Frontal cortex (tissue), 4 donors: ENCODE results near the gene MRPL16. TPM values are rescaled to one million over a fixed set of nuclear protein-coding genes. Genes with fewer than 3 reads are reported as not detected.
A peak's percentile ranks its signal among the peaks of the same experiment; 100 is the strongest.
"Not testable (repeated sequence)": the region's sequence is repeated elsewhere in the genome, so short reads cannot be mapped to it uniquely, and the experiment has no call there.

ENCODE experiments used
- DNase-seq, 2 donors: peaks; one replicate each; pipeline ENCODE4 v3.0.0; 2012; ENCODE audit warnings: low spot score in 2 of 2
- FAIRE-seq: peaks from 2 replicates; lab custom pipeline; 2012; peaks lifted over from hg19 to GRCh38; lab: Jason Lieb, UNC
- total RNA-seq: library from RNA; depleted of rRNA; stranded (reverse); fragments of >200 nt; gene quantifications from one replicate; pipeline ENCODE4 v1.2.3, GENCODE V29; 2014
- donor health status: control.
- donor health status: control.
- donor health status: control.

The MRPL16 gene
- 31.8 TPM for total RNA-seq

- FAIRE-seq (no peak), DNase-seq (peak; percentile 57 to 78)
These were observed at the start of gene MRPL16 for GRCh38 chr11:59810189-59810910. Gene MRPL16 (minus strand): TSS chr11:59810778. CDS start chr11:59810658, 120 bp downstream.

DNA sequence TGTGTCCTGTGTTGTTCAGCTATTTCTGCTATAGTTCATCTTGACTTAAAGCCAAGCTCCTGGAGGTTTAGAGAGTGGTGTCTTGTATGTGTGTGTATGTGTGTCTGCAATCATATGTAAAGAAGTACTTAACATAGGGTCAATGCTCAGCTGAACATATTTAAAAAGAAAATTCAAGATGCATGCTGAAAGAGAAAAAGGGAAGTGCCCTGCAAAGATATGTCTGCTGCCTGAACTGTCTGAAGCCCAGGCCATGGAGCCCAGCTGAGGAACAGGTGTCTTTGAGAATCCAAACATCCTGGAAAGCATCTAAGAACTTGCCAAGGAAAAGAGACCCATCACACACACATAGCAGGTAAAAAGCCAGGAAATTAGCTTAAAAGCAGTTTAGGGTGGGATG is 49.1 kb upstream of the MRPL16 start:
- no peak for DNase-seq
- FAIRE-seq = no peak

GRCh38 chr11:59857439-59858434 is 47.2 kb upstream of the MRPL16 start:
- FAIRE-seq (no peak), DNase-seq (no peak)

DNA sequence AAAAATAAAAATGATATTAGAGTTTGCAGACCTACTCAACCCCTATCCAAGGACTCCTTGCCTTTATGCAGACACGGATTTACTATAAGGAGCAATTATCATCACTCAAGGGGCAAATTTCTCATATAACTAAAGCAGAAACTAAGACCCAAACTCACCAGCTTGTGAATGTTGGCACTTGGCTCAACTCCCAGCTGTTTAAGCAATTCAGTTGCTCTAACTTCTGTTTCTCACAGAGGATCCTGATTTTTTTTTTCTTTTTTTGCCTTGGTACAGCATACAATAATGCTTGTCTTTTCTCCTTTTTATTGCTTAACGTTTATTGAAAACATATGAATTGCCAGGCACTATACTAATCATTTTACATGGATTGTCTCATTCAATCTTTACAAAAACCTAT is 44.3 kb upstream of the MRPL16 start:
- no peak for FAIRE-seq
- DNase-seq = no peak

DNA sequence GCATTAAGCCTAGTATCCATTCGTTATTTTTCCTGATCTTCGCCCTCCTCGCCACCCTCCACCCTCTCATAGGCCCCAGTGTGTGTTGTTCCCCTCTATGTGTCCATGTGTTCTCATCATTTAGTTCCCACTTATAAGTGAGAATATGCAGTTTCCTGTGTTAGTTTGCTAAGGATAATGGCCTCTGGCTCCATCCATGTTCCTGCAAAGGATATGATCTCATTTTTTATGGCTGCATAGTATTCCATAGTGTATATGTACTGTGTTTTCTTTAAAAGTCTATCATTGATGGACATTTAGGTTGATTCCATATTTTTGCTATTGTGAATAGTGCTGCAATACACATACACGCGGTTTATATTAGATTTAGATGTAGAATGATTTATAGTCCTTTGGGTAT is 40.8 kb upstream of the MRPL16 start:
- not testable (repeated sequence) for DNase-seq, FAIRE-seq

DNA sequence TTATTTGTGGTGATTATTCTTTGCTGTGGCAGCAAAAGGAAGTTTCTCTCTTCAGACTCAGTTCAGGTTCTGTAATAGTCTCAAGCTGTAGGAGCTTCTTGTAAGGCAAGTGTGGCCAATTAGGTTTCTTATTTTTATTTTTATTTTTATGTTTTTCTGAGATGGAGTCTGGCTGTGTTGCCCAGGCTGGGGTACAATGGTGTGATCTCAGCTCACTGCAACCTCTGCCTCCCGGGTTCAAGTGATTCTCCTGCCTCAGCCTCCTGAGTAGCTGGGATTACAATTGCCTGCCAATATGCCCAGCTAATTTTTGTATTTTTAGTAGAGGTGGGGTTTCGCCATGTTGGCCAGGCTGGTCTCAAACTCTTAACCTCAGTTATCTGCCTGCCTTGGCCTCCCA is 39.0 kb upstream of the MRPL16 start:
- not testable (repeated sequence) for FAIRE-seq, DNase-seq

- DNase-seq = no peak
- FAIRE-seq = no peak
These were observed 38.6 kb upstream of the MRPL16 start for GRCh38 chr11:59849129-59849528.

- FAIRE-seq, DNase-seq: not testable (repeated sequence)
These were observed 37.9 kb upstream of the MRPL16 start for GRCh38 chr11:59848439-59848838.

DNA sequence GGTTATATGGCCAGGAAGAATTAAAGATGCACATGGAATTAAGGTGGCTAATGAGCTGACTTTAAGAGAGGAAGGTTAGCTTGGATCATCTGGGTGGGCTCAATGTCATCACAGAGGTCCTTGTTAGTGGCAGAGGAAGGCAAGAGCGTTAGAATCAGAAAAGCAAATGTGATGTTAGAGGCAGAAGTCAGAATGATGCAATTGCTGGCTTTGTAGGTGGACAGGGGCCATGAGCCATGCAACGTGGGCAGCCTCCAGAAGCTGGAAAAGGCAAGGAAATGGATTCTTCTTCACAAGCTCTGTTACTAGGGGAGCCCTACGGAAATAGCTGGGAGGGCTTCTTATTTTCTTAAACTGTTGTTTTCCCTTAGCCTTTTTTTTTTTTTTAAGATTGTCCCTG is 37.0 kb upstream of the MRPL16 start:
- no peak for FAIRE-seq
- no peak for DNase-seq

DNA sequence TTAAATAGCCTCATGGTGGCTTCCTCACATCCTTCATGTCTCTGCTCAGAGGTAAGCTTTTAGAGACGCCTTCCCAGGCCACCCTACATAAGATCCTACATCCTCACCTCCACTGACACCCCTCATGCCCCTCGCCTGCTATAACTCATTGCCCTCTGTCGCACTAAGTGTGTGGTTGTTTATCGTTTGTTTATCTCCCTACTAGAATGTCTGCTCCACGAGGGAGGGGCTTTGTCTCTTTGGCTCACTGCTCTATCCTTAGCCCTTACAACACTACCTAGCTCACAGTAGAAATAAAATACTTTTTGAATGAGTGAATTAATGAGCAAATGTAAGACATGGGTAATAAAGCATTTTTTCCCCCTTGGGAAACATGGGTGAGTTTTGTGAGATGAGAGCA is 36.0 kb upstream of the MRPL16 start:
- no peak for FAIRE-seq
- DNase-seq = no peak

GRCh38 chr11:59845399-59845798 is 34.8 kb upstream of the MRPL16 start, which contains the start of gene CBLIF:
Gene CBLIF (minus strand): TSS chr11:59845499. CDS start chr11:59845453, 46 bp downstream.
- DNase-seq = no peak
- FAIRE-seq = no peak

DNA sequence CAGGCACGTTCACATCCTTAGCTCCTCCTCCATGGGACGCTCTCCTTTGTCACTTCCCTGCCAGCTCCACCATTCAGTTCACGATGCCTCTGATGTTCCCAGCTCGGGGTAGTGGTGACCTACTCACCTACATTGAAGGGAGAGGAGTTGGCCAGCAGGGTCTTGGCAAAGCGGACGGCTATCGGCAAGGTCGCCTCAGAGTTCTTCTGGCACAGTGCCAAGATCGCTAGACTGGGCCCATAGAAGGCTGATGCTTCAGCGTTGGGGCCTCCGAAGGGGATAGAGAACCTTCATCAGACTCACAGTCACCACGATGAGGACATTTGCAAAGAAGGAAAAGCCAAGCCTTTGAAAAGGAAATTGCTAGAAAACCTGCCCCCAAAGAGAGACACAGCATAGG is 31.7 kb upstream of the MRPL16 start:
- no peak for DNase-seq
- no peak for FAIRE-seq

DNA sequence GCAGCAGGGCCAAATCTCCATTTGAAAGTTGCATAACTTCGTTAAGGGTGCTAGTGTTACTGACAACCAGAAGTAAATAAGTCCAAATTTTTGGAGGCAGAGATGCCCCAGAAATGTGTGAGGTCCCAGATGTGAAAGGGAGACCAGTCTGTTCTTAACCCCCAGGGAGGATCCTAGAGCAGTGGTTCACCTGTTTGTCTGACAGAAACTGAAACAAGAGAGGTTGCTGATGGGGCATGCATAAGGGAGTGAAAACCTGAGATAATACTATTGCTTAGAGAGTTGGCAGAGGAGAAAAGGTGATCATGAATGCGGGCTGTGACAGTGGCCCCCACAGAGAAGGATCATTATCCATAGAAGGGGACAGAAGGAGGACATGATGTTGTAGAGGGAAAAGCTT is 30.9 kb upstream of the MRPL16 start:
- FAIRE-seq = no peak
- no peak for DNase-seq

GRCh38 chr11:59839615-59840014 is 29.0 kb upstream of the MRPL16 start:
- DNase-seq (no peak), FAIRE-seq (no peak)

DNA sequence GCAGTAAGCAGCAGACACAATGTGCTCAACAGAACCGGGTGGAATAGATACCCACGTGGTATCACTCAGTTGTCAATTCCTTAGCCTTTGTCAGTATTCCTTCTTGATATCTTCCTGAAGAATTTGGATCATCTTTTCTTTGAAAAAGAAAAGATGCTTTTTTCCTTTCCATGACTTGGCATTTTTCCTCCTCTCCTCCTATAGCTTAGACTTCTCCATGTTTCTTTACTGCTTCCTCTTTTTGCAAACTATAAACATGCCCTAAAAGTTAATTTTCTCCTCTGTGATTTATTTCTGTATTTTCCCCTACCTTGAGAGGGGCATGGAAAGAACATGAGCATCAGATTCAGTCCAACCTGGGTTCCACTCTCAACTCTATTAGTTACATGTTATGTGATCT is 23.0 kb upstream of the MRPL16 start:
- FAIRE-seq (no peak), DNase-seq (no peak)

DNA sequence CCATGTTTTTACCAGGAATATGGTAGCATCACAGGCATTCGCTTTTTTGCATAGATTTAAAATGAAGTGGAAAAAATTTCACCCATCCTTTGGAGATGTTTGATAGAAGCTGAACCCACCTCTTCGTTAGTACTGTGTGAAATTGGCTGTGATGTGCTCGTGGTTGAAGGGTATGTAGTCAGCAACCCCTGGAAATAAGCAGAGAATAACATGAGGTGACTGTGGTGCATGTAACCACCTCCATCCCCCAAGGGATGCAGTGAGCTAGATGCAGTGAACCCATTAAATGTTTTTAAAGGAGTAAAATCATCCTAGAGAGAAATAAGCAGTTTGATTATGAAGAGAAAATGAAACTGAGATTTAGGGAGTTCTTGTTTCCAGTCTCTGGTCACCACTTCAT is 18.8 kb upstream of the MRPL16 start:
- no peak for FAIRE-seq

DNA sequence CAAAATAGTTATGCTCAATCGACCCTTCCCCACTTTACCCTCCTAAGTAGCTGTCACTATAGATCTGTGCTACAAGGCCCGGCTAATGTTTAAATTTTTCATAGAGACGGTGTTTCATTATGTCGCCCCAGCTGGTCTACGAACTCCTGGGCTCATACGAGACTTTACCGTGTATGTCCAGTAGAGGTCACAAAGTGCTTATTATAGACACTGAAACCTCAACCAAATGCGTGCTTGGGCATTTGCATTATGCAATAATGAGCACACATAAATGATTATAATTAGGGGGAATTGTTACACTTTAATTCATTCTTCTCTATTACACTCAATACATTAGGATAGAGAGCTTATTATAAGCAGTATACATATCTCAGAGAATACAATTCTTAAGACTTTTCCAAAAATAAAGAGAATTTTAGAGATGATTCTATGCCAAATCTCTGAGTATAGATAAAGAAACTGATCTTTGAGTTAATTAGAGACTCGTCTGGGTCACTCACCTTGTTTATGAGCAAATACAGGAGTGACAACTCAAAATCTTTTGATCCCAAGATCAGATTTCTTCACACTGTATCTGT is 12.5 kb upstream of the MRPL16 start:
- FAIRE-seq (peak; percentile 3), DNase-seq (peak in 1 of 2 donors; percentile 30)

More for the DNA sequence above, 18.8 kb upstream of the MRPL16 start:
- DNase-seq = no peak

DNA sequence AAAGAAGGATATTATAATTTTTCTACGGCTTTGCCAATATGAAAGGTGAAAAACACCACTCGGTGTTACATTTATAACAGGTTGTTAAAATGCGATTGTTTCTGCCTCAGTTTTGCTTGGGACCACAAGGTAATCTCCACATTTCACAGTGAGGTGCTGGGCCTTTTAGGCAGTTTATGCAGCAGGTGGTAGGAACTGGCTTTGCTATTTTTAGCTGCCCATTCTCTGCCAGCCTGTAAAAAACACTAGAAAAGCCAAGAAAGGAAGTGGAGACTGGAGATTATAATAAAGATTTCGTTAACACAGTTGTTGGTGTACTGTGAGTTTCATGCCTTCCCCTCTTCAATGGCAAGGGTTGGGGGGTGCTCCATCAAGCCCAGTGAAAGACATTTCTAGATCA is 8.0 kb upstream of the MRPL16 start:
- no peak for FAIRE-seq
- no peak for DNase-seq

GRCh38 chr11:59816434-59816833 is 5.9 kb upstream of the MRPL16 start:
- not testable (repeated sequence) for DNase-seq, FAIRE-seq

- FAIRE-seq (no peak), DNase-seq (no peak)
These were observed 5.2 kb upstream of the MRPL16 start for GRCh38 chr11:59815754-59816153.
